ENCODE measurements around the gene ESRP2.

The ESRP2 gene

DNA sequence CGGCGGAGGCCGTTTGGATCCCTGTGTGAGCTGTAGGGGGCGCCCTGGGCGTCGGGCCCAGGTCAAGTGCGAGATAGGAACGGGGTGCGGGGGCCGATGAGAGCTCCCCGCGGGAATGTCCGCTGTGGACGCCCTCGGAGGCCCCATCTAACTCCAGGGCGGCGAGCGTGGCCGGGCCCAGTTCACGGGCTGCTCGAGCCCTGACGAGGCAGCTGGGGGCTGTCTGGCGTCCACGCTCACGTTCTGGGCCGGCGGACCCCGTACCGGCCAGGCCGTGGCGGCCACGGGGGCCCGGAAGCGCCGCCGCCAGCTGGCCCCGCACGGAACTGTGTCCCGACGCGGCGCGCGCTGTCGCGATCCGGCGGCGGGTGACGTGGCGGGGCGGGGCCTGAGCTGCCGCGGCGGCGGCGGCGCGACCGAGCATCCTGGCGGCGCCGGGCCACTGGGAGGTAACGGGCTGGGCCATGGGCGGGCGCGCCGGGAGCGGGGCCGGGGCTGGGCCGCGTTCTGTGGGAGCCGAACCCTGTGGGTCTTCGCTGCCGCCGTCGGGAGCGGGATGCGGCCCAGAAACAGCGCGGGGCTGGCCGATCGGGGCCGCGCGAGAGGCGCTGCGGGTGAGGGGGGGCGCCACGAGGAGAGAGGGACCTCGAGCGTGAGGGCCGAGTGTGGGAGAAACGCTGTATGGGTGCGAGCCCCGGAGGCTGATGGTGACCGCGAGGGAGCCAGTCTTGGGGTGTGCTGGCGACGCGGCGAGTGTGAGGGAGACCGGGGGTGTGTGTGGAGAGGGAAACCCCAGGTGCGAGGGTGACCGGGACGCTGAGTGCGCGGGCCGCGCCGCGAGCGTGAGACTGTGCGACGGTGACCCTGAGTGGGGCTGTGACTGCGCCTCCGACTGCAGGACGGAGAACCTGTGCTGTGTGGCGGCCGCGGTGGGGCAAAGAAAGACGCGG is 28.5 kb upstream of the ESRP2 start, which contains the start of gene SLC7A6:
Gene SLC7A6, plus strand, starts transcription at position 399 of the 950 bp plus-strand sequence. CDS start 10,201 bp downstream, outside the sequence.
- peak in 2 of 3 donors; percentile 65 to 79 for DNase-seq (ENCODE audit: low read depth in 3 of 3, low spot score in 1 of 3)

- no peak for DNase-seq (ENCODE audit: low read depth in 3 of 3, low spot score in 1 of 3)
Measured at GRCh38 chr16:68263559-68264127, 27.7 kb upstream of the ESRP2 start.

DNA sequence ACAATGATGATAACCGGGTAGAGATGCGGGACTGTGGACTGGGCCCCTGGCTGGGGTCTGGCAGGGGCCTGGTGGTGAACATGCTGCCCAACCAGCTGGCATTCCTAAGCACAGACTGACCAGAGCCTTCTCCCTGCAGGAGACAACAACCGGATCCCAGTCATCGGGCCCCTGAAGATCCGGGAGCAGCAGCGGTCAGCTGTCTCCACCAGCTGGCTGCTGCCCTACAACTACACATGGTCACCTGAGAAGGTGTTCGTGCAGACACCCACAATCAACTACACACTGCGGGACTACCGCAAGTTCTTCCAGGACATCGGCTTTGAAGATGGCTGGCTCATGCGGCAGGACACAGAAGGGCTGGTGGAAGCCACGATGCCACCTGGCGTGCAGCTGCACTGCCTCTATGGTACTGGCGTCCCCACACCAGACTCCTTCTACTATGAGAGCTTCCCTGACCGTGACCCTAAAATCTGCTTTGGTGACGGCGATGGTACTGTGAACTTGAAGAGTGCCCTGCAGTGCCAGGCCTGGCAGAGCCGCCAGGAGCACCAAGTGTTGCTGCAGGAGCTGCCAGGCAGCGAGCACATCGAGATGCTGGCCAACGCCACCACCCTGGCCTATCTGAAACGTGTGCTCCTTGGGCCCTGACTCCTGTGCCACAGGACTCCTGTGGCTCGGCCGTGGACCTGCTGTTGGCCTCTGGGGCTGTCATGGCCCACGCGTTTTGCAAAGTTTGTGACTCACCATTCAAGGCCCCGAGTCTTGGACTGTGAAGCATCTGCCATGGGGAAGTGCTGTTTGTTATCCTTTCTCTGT is 23.3 kb upstream of the ESRP2 start:
- no peak for DNase-seq (ENCODE audit: low read depth in 3 of 3, low spot score in 1 of 3)

GRCh38 chr16:68257906-68258800 is 22.2 kb upstream of the ESRP2 start:
- DNase-seq (ENCODE audit: low read depth in 3 of 3, low spot score in 1 of 3): no peak

- DNase-seq (ENCODE audit: low read depth in 3 of 3, low spot score in 1 of 3): no peak
Measured at GRCh38 chr16:68257251-68257905, 21.5 kb upstream of the ESRP2 start.

- no peak for DNase-seq (ENCODE audit: low read depth in 3 of 3, low spot score in 1 of 3)
Measured at GRCh38 chr16:68255712-68256111, 19.8 kb upstream of the ESRP2 start.

DNA sequence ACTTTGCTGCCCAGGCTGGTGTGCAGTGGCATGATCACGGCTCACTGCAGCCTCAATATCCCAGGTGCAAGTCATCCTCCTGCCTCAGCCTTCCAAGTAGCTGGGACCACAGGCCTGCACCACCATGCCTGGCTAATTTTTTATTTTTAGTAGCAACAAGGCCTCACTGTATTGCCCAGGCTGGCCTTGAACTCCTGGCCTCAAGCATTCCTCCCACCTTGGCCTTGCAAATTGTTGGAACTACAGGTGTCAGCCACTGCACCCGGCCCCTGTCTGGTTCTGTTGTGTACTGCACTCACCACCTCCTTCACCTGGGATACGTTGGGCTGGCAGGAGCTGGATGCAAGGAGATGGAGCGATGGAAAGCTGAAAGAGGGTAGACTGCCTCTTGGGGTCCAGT is 17.8 kb upstream of the ESRP2 start:
- DNase-seq (ENCODE audit: low read depth in 3 of 3, low spot score in 1 of 3): no peak

DNA sequence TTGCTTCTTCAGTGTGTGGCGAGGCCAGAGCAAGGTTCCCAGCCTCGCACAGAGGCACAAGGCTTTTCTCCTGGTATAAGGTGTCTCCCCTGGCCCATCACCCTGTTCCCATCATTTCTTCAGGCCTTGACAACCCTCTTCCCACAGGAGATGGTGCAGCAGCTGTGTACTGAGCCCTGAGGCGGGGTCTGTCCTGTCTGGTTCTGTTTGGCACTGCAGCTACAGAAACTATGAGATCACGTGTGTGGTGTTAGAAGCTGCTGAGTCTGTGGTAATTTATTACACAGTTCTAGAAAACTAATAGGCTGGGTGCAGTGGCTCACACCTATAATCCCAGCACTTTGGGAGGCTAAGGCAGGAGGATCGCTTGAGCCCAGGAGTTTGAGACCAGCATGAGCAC is 16.5 kb upstream of the ESRP2 start:
- no peak for DNase-seq (ENCODE audit: low read depth in 3 of 3, low spot score in 1 of 3)

- no peak for DNase-seq (ENCODE audit: low read depth in 3 of 3, low spot score in 1 of 3)
Measured at GRCh38 chr16:68251832-68252231, 15.9 kb upstream of the ESRP2 start.

DNA sequence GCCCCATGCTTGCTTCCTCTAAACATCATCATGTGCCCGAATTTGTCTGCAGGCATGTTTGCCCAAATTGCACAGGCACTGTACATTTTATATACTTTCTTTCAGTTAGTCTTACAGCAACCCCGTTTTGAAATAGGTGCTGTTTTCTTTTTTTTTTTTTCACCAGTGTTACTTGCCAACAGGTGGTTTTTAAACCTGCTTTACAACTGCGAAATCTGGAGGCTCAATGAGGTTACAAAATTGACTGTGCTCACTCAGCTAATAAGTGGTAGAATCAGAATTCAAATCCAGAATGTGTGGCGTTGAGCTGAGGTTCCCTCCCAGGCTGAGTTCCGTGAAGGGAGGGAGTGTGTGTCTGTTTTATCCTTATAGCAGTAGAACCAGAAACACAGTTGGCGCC is 15.0 kb upstream of the ESRP2 start:
- no peak for DNase-seq (ENCODE audit: low read depth in 3 of 3, low spot score in 1 of 3)

DNA sequence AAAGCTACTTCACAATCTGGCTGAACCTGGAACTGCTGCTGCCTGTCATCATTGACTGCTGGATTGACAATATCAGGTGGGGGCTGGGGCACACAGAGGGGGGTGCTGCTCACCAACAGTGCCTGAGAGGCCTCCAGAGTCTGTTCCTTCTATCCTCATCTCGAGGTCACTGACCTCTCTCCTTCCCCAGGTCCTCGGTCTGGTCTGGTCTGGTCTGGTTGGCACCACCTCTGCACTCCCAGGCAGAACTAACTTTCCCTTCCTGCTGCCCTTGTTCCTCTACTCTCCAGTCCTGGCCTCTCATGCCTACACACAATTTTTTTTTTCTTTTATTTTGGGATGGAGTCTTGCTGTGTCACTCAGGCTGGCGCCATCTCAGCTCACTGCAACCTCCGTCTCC is 13.4 kb upstream of the ESRP2 start:
- DNase-seq (ENCODE audit: low read depth in 3 of 3, low spot score in 1 of 3): no peak

DNA sequence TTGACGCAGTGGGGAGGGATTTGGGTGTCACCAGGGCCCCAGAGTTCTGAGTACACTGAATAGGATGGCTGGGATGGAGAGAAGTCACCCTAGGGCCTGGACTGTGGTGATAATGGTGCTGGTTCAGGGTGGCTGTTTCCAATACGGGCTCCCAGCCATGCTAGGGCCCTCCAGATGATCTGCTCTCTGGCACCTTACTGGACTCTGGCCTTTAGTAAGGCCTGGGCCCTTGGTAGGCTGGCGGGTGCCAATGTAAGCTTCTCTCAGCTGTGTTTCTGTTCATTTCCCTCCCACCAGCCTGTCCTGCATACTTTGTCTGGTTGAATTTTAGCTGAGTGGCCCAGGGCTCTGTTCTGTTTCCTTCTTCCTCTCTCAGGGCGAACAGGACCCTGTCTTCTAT is 12.0 kb upstream of the ESRP2 start:
- DNase-seq (ENCODE audit: low read depth in 3 of 3, low spot score in 1 of 3): no peak

DNA sequence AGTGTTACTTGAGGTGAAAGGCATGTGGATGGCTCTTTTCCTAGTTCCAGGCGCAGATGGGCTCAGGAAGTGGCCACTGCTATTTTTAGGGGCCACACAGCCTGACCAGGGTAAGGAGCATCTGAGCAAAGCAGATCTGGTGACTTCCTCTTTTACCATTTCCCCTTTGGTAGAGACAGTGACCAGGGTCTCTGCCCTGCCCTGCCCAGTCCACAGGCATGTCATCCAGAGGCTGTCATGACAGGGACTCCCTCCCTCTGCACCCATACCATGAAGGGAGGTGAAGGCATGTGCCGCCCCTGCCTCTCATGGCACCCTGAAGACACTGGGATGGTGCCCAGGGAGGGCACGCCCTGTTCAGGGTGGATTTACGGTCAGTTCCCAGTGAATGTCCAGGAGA is 11.5 kb upstream of the ESRP2 start:
- no peak for DNase-seq (ENCODE audit: low read depth in 3 of 3, low spot score in 1 of 3)

- DNase-seq (ENCODE audit: low read depth in 3 of 3, low spot score in 1 of 3): no peak
Measured at GRCh38 chr16:68246666-68247065, 10.7 kb upstream of the ESRP2 start.

GRCh38 chr16:68246121-68246520 is 10.2 kb upstream of the ESRP2 start:
- DNase-seq (ENCODE audit: low read depth in 3 of 3, low spot score in 1 of 3): no peak

DNA sequence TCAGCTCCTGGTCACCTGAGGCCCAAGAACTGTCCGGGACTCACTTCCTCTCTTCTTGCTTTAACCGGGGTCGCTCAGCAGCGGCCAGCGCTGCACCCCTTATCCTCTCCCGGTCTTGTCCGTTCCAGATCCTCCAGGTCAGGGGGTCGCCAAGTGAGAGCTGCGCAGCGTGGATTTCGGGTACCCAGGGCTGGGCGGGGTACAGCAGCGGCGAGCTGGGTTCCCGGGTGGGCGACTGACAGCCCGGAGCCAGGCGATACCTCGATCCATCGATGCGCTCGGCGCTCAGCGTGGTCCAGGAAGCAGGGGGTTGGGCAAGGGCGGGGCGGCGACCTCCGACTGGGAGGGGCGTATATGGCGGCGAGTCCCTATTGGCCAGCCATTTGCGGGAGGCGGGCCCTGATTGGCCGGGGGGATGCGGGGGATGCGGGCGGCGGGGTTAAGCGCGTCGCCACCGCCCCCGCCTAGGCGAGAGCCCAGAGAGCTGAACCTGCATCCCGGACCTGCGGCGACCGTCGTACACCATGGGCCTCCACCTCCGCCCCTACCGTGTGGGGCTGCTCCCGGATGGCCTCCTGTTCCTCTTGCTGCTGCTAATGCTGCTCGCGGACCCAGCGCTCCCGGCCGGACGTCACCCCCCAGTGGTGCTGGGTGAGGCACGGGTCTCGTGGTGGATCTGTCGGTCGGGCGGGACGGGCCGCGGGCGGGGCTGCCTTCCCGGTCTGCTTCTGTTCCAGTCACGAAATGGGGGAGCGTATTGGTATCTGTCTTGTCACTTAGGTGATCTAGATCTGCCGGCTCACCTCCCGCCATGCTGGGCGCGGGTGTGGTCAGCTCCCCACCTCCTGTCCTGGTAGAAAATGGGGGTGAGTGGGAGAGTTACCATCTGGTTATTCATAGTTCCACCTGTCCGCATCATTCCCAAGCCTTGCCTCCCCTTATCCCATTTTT is 9.3 kb upstream of the ESRP2 start, which contains the start of gene PLA2G15:
Gene PLA2G15, plus strand, starts transcription at position 471 of the 951 bp plus-strand sequence. Its CDS starts 54 bp downstream, at position 525.
- peak; percentile 89 to 97 (median 95) for DNase-seq (ENCODE audit: low read depth in 3 of 3, low spot score in 1 of 3)

- DNase-seq (ENCODE audit: low read depth in 3 of 3, low spot score in 1 of 3): no peak
Measured at GRCh38 chr16:68244481-68244902, 8.6 kb upstream of the ESRP2 start.

- DNase-seq (ENCODE audit: low read depth in 3 of 3, low spot score in 1 of 3): no peak
Measured at GRCh38 chr16:68242926-68243858, 7.3 kb upstream of the ESRP2 start.
